ENCODE data around the gene MLXIPL. TPM values are rescaled to one million over a fixed set of nuclear protein-coding genes. Genes with fewer than 3 reads are reported as not detected.

The MLXIPL gene
- total RNA-seq (ENCODE audit: unreplicated experiment), result 8.7 TPM
- long read RNA-seq, result 0 reads

- H3K4me3 Mint-ChIP-seq (ENCODE audit: unreplicated experiment), result peak within 1 kb of the TSS; percentile 65
- peaks cover 3% of the 10 kb centered on the region for H3K27me3 Mint-ChIP-seq (ENCODE audit: unreplicated experiment)
- TF ChIP-seq CTCF (IDR thresholded peaks at IDR 0.05; ENCODE audit: unreplicated experiment), result no peak
- no peaks in the 10 kb centered on the region for H3K36me3 Mint-ChIP-seq (ENCODE audit: low read depth, unreplicated experiment)
- H3K27ac Mint-ChIP-seq (ENCODE audit: unreplicated experiment), result no peak within 1 kb of the TSS
- peak; percentile 80 for DNase-seq (ENCODE audit: low spot score)
- no peaks in the 10 kb centered on the region for H3K9me3 Mint-ChIP-seq (ENCODE audit: unreplicated experiment)
- H3K4me1 Mint-ChIP-seq (ENCODE audit: unreplicated experiment), result peaks cover 5% of the 10 kb centered on the region
Observed at GRCh38 chr7:73623798-73624668, at the start of gene MLXIPL. Gene MLXIPL, minus strand, starts transcription at chr7:73624522. Its CDS starts 30 bp downstream, at chr7:73624492.

GRCh38 chr7:73671857-73672445 lies 47.6 kb upstream of the MLXIPL start:
- H3K9me3 Mint-ChIP-seq (ENCODE audit: unreplicated experiment), result no peaks in the 10 kb centered on the region
- peaks cover 11% of the 10 kb centered on the region for H3K27me3 Mint-ChIP-seq (ENCODE audit: unreplicated experiment)
- peak overlapping the region; percentile 60 for H3K4me3 Mint-ChIP-seq (ENCODE audit: unreplicated experiment)
- H3K27ac Mint-ChIP-seq (ENCODE audit: unreplicated experiment), result no peak overlapping the region
- DNase-seq (ENCODE audit: low spot score), result no peak
- H3K36me3 Mint-ChIP-seq (ENCODE audit: low read depth, unreplicated experiment), result peaks cover 7% of the 10 kb centered on the region
- H3K4me1 Mint-ChIP-seq (ENCODE audit: unreplicated experiment), result peaks cover 10% of the 10 kb centered on the region
- TF ChIP-seq CTCF (IDR thresholded peaks at IDR 0.05; ENCODE audit: unreplicated experiment), result no peak

- H3K36me3 Mint-ChIP-seq (ENCODE audit: low read depth, unreplicated experiment), result peaks cover 7% of the 10 kb centered on the region
- no peak for TF ChIP-seq CTCF (IDR thresholded peaks at IDR 0.05; ENCODE audit: unreplicated experiment)
Observed at GRCh38 chr7:73671322-73671661, 47.0 kb upstream of the MLXIPL start.

GRCh38 chr7:73669858-73670385 lies 45.6 kb upstream of the MLXIPL start:
- TF ChIP-seq CTCF (IDR thresholded peaks at IDR 0.05; ENCODE audit: unreplicated experiment), result no peak
- no peak overlapping the region for H3K27ac Mint-ChIP-seq (ENCODE audit: unreplicated experiment)
- H3K4me1 Mint-ChIP-seq (ENCODE audit: unreplicated experiment), result peaks cover 12% of the 10 kb centered on the region
- no peak overlapping the region for H3K4me3 Mint-ChIP-seq (ENCODE audit: unreplicated experiment)
- no peaks in the 10 kb centered on the region for H3K9me3 Mint-ChIP-seq (ENCODE audit: unreplicated experiment)
- H3K36me3 Mint-ChIP-seq (ENCODE audit: low read depth, unreplicated experiment), result peaks cover 7% of the 10 kb centered on the region
- peaks cover 11% of the 10 kb centered on the region for H3K27me3 Mint-ChIP-seq (ENCODE audit: unreplicated experiment)
- no peak for DNase-seq (ENCODE audit: low spot score)

More at GRCh38 chr7:73671322-73671661, 47.0 kb upstream of the MLXIPL start:
- peaks cover 10% of the 10 kb centered on the region for H3K4me1 Mint-ChIP-seq (ENCODE audit: unreplicated experiment)
- H3K27ac Mint-ChIP-seq (ENCODE audit: unreplicated experiment), result no peak overlapping the region
- DNase-seq (ENCODE audit: low spot score), result no peak
- no peak overlapping the region for H3K4me3 Mint-ChIP-seq (ENCODE audit: unreplicated experiment)
- H3K9me3 Mint-ChIP-seq (ENCODE audit: unreplicated experiment), result no peaks in the 10 kb centered on the region
- H3K27me3 Mint-ChIP-seq (ENCODE audit: unreplicated experiment), result peaks cover 11% of the 10 kb centered on the region

Measured in endothelial cell (in vitro differentiated cells).